Uterus (tissue), 2 donors: ENCODE measurements around the gene PARD3.

Experiments
- CTCF ChIP-seq, 4 experiments: fragments of 200-600 bp in 2 of 4; fragments of 450-650 bp in 2 of 4; sonication (generic) in 2 of 4; IDR thresholded peaks; one replicate each; pipeline ENCODE4 v1.5.1; 2016 to 2019; ENCODE audit warnings: antibody characterized with exemption in 4 of 4, mild to moderate bottlenecking in 2 of 4, moderate library complexity in 1 of 4
- POLR2A ChIP-seq, 2 donors: fragments of 450-650 bp; IDR thresholded peaks; one replicate each; pipeline ENCODE4 v1.6.1; 2016; ENCODE audit warnings: antibody characterized with exemption in 2 of 2, mild to moderate bottlenecking in 1 of 2, moderate library complexity in 1 of 2

DNA sequence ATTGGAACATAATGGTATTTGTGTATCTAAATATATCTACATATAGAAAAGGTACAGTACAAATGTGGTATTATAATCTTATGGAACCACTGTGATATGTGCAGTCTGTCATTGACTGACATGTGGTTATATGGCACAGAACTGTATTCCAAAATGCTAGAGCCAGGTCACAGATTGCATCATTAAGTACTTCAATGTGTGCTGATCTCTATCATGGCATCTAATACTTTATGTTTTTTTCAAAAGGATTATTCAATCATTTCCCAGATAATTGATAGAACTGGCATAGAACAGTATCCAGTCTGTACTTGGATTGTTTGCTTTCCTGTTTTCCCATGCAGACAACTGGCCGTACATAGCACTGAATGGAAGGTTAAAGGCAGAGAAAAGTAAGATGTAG is 662.7 kb downstream of the PARD3 start:
- TF ChIP-seq POLR2A (IDR thresholded peaks at IDR 0.05) = no peak
- TF ChIP-seq CTCF (IDR thresholded peaks at IDR 0.05) = no peak
